ENCODE measurements around the gene GPC5. TPM values are rescaled to one million over a fixed set of nuclear protein-coding genes. Genes with fewer than 3 reads are reported as not detected.

The GPC5 gene
- total RNA-seq, 1 donor from 2014 or later, result 0.24 TPM

DNA sequence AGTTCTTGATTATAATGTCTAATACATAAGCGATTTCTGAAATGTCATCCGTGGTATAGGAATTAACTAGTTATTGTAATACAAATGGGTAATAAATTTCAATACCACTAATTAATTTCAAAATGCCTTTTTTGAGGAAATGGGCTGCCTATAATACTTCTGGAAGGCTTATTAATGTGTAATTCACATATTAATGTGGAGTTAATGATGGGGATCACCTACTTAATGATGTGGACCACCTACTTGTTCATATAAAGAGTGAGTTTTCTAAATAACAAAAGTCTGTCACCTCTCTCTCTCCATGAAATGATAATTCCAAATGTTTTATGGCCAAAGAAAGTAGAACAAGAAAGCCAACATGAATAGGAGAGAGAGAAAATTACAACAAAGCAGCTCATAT is 914.4 kb downstream of the GPC5 start:
- Mint-ChIP-seq H3K36me3 (ENCODE audit: low read depth) (no peaks in the 10 kb centered on the region), H3K4me1 (no peaks in the 10 kb centered on the region), H3K4me3 (no peak overlapping the region), H3K27ac (no peak overlapping the region), H3K9me3 (peaks cover 16% of the 10 kb centered on the region), H3K27me3 (no peaks in the 10 kb centered on the region)
- TF ChIP-seq, protein P1, sequence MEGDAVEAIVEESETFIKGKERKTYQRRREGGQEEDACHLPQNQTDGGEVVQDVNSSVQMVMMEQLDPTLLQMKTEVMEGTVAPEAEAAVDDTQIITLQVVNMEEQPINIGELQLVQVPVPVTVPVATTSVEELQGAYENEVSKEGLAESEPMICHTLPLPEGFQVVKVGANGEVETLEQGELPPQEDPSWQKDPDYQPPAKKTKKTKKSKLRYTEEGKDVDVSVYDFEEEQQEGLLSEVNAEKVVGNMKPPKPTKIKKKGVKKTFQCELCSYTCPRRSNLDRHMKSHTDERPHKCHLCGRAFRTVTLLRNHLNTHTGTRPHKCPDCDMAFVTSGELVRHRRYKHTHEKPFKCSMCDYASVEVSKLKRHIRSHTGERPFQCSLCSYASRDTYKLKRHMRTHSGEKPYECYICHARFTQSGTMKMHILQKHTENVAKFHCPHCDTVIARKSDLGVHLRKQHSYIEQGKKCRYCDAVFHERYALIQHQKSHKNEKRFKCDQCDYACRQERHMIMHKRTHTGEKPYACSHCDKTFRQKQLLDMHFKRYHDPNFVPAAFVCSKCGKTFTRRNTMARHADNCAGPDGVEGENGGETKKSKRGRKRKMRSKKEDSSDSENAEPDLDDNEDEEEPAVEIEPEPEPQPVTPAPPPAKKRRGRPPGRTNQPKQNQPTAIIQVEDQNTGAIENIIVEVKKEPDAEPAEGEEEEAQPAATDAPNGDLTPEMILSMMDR (IDR thresholded peaks at IDR 0.05), result no peak
- DNase-seq (no peak), ATAC-seq (ENCODE audit: low read depth) (no peak)
- ChIA-PET POLR2A (no interaction called here), CTCF (no interaction called here)
- intact Hi-C loops (cut with micrococcal nuclease), result no loop called here

- intact Hi-C loops (cut with micrococcal nuclease), result no loop called here
- Mint-ChIP-seq H3K4me1 (no peaks in the 10 kb centered on the region), H3K36me3 (ENCODE audit: low read depth) (no peaks in the 10 kb centered on the region), H3K27ac (no peak overlapping the region), H3K27me3 (no peaks in the 10 kb centered on the region), H3K9me3 (peaks cover 16% of the 10 kb centered on the region), H3K4me3 (no peak overlapping the region)
- TF ChIP-seq, protein P1 (IDR thresholded peaks at IDR 0.05), result no peak
- ATAC-seq (ENCODE audit: low read depth) (no peak), DNase-seq (no peak)
- ChIA-PET POLR2A (no interaction called here), CTCF (no interaction called here)
These were observed 915.0 kb downstream of the GPC5 start for GRCh38 chr13:92313382-92313781.

- DNase-seq (no peak), ATAC-seq (ENCODE audit: low read depth) (no peak)
- peaks cover 13% of the 10 kb centered on the region for H3K9me3 Mint-ChIP-seq
- ChIA-PET POLR2A (no interaction called here), CTCF (no interaction called here)
- no peak overlapping the region for H3K4me3 Mint-ChIP-seq
- no peaks in the 10 kb centered on the region for H3K36me3 Mint-ChIP-seq (ENCODE audit: low read depth)
- TF ChIP-seq, protein P1 (IDR thresholded peaks at IDR 0.05), result no peak
- H3K27ac Mint-ChIP-seq, result no peak overlapping the region
- H3K27me3 Mint-ChIP-seq, result no peaks in the 10 kb centered on the region
- intact Hi-C loops (cut with micrococcal nuclease), result no loop called here
- no peaks in the 10 kb centered on the region for H3K4me1 Mint-ChIP-seq
These were observed 916.8 kb downstream of the GPC5 start for GRCh38 chr13:92315265-92315664.

- no peak for DNase-seq
- H3K4me3 Mint-ChIP-seq, result no peak overlapping the region
- H3K4me1 Mint-ChIP-seq, result no peaks in the 10 kb centered on the region
- POLR2A ChIA-PET, result no interaction called here
- TF ChIP-seq, protein P1 (IDR thresholded peaks at IDR 0.05), result no peak
- intact Hi-C loops (cut with micrococcal nuclease), result no loop called here
- ATAC-seq (ENCODE audit: low read depth), result no peak
- CTCF ChIA-PET, result no interaction called here
- no peaks in the 10 kb centered on the region for H3K27me3 Mint-ChIP-seq
- no peak overlapping the region for H3K27ac Mint-ChIP-seq
- H3K9me3 Mint-ChIP-seq, result peaks cover 12% of the 10 kb centered on the region
- H3K36me3 Mint-ChIP-seq (ENCODE audit: low read depth), result no peaks in the 10 kb centered on the region
These were observed 917.6 kb downstream of the GPC5 start for GRCh38 chr13:92316030-92316429.

- POLR2A ChIA-PET, result no interaction called here
- Mint-ChIP-seq H3K9me3 (peaks cover 8% of the 10 kb centered on the region), H3K27ac (no peak overlapping the region), H3K27me3 (no peaks in the 10 kb centered on the region), H3K4me3 (no peak overlapping the region), H3K4me1 (no peaks in the 10 kb centered on the region), H3K36me3 (ENCODE audit: low read depth) (no peaks in the 10 kb centered on the region)
- intact Hi-C loops (cut with micrococcal nuclease), result no loop called here
- CTCF ChIA-PET, result no interaction called here
- TF ChIP-seq, protein P1 (IDR thresholded peaks at IDR 0.05), result no peak
- DNase-seq (no peak), ATAC-seq (ENCODE audit: low read depth) (no peak)
These were observed 918.6 kb downstream of the GPC5 start for GRCh38 chr13:92317066-92317465.
